ENCODE results near the gene SLC35G2.
"Not testable (repeated sequence)": the region's sequence is repeated elsewhere in the genome, so short reads cannot be mapped to it uniquely, and the experiment has no call there.

GRCh38 chr3:136801146-136801545 lies 17.8 kb upstream of the SLC35G2 start:
- TF ChIP-seq CTCF (IDR thresholded peaks at IDR 0.05); POLR2A (IDR thresholded peaks at IDR 0.05; ENCODE audit: low read depth): not testable (repeated sequence)
